OCI-LY7 (cell line): ENCODE data around the gene EMC8. TPM values are rescaled to one million over a fixed set of nuclear protein-coding genes. Genes with fewer than 3 reads are reported as not detected.

Experiments
- BruUV-seq: library from RNA; stranded (reverse); fragments of 400-500 nt; replicated peaks from 2 replicates; lab custom pipeline; 2021; lab: Mats Ljungman, UMichigan
- CTCF ChIA-PET: fragments of 300-600 bp; sonication (Branson Sonifier 250); formaldehyde crosslinking; loops from one replicate; lab custom pipeline; 2022; ENCODE audit warnings: antibody characterized with exemption; ENCODE audit not compliant: unreplicated experiment; lab: Charles Lee
- POLR2A ChIA-PET: fragments of 300-600 bp; sonication (Branson Sonifier 250); formaldehyde crosslinking; loops from one replicate; lab custom pipeline; 2022; ENCODE audit warnings: antibody characterized with exemption; lab: Charles Lee
- DNase-seq: peaks from one replicate; pipeline ENCODE4 v3.0.0-alpha.2; 2015; ENCODE audit warnings: low spot score
- H2AFZ ChIP-seq: fragments of 200-600 bp; sonication (generic), shearing (Covaris generic); 2 replicates; pipeline ENCODE4 v1.6.1; 2014; ENCODE audit warnings: mild to moderate bottlenecking, antibody characterized with exemption, low read length, moderate library complexity
- H3K27ac ChIP-seq: fragments of 200-600 bp; sonication (generic); 2 replicates; pipeline ENCODE4 v1.5.1; 2014; ENCODE audit warnings: mixed run types, low read depth, mild to moderate bottlenecking, moderate library complexity, low read length, inconsistent platforms; ENCODE audit not compliant: poor library complexity, severe bottlenecking
- H3K36me3 ChIP-seq: fragments of 200-600 bp; sonication (generic); 2 replicates; pipeline ENCODE4 v1.6.1; 2014; ENCODE audit warnings: mild to moderate bottlenecking, antibody characterized with exemption, low read length, moderate library complexity, mixed read lengths; ENCODE audit not compliant: insufficient read depth
- H3K4me1 ChIP-seq: fragments of 200-600 bp; sonication (generic); 2 replicates; pipeline ENCODE4 v1.5.1; 2014; ENCODE audit warnings: mild to moderate bottlenecking, low read length; ENCODE audit not compliant: insufficient read depth, poor library complexity, severe bottlenecking
- H3K4me2 ChIP-seq: fragments of 200-600 bp; sonication (generic); 2 replicates; pipeline ENCODE4 v1.6.1; 2014; ENCODE audit warnings: mild to moderate bottlenecking, low read length
- H3K4me3 ChIP-seq: fragments of 200-600 bp; sonication (generic); 2 replicates; pipeline ENCODE4 v1.5.1; 2014; ENCODE audit warnings: mild to moderate bottlenecking, low read depth, low read length; ENCODE audit not compliant: poor library complexity, severe bottlenecking
- H3K79me2 ChIP-seq: fragments of 200-600 bp; sonication (generic); 2 replicates; pipeline ENCODE4 v1.6.1; 2016; ENCODE audit warnings: low read depth, mild to moderate bottlenecking, low read length, moderate library complexity, mixed read lengths; ENCODE audit not compliant: insufficient read depth
- H3K9me2 ChIP-seq: fragments of 200-600 bp; sonication (generic); 2 replicates; pipeline ENCODE4 v1.6.1; 2016; ENCODE audit warnings: mild to moderate bottlenecking, low read length, mixed read lengths; ENCODE audit not compliant: insufficient read depth
- H3K9me3 ChIP-seq: fragments of 200-600 bp; sonication (generic); 2 replicates; pipeline ENCODE4 v1.6.1; 2014; ENCODE audit warnings: mild to moderate bottlenecking, mixed run types, low read length, mixed read lengths
- H4K20me1 ChIP-seq: fragments of 200-600 bp; sonication (generic); 2 replicates; pipeline ENCODE4 v1.6.1; 2014; ENCODE audit warnings: mild to moderate bottlenecking, antibody characterized with exemption, low read length, moderate library complexity, mixed read lengths; ENCODE audit not compliant: insufficient read depth
- EZH2phosphoT487 ChIP-seq: fragments of 200-600 bp; sonication (generic); IDR thresholded peaks from 2 replicates; pipeline ENCODE4 v1.6.1; 2018; ENCODE audit warnings: low read depth, borderline replicate concordance, mild to moderate bottlenecking, mixed run types, antibody characterized with exemption, low read length, moderate library complexity, mixed read lengths
- intact Hi-C: fragments of 100-400 bp; cut with micrococcal nuclease; formaldehyde crosslinking; loops from one replicate; pipeline ENCODE4 v1.10.0; 2022; ENCODE audit not compliant: unreplicated experiment
- total RNA-seq, 2 experiments: library from RNA; depleted of rRNA in 1 of 2; stranded (reverse); fragments of >200 nt in 1 of 2; shearing (Covaris generic) in 1 of 2; gene quantifications; 2 replicates each; pipeline ENCODE4 v1.2.3, GENCODE V29; 2014 to 2022
- TF ChIP-seq, protein P1 (sequence below): fragments of 200-600 bp; sonication (generic); conservative IDR thresholded peaks from 2 replicates; pipeline ENCODE4 v1.5.1; 2014; ENCODE audit warnings: mild to moderate bottlenecking, antibody characterized with exemption, low read length, moderate library complexity, mixed read lengths

EMC8 gene
- total RNA-seq, 2 experiments from 2014 or later = 47.5 to 54.0 TPM

DNA sequence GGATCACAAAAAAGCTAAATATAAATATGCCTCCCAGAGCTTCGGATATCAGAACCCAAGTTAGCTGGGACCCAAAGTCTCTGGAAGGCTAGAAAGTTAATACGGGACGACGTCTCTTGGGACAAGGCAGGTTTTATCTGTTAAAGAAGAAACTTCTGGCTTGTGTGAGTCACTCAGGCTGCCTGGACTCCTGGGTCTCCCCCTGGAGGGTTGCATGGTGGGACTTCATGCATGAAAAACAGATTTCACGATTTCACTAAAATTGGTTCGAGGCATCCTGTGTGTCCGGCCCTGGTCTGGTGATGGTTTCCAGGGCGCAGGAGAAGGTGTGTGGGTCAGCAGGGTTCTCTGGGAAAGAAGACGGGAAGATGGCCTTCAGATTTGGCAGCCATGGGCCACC lies 47.1 kb upstream of the EMC8 start:
- ChIA-PET POLR2A (no interaction called here), CTCF (no interaction called here)
- Histone ChIP-seq H3K36me3 (no peaks in the 10 kb centered on the region), H3K79me2 (no peaks in the 10 kb centered on the region), H3K4me3 (no peak overlapping the region), H3K4me2 (no peak overlapping the region), H3K4me1 (no peaks in the 10 kb centered on the region), H4K20me1 (no peaks in the 10 kb centered on the region), H2AFZ (no peak overlapping the region), H3K9me2 (no peaks in the 10 kb centered on the region), H3K9me3 (no peaks in the 10 kb centered on the region), H3K27ac (no peak overlapping the region)
- DNase-seq = no peak
- BruUV-seq = no TSS peak
- TF ChIP-seq, protein P1, sequence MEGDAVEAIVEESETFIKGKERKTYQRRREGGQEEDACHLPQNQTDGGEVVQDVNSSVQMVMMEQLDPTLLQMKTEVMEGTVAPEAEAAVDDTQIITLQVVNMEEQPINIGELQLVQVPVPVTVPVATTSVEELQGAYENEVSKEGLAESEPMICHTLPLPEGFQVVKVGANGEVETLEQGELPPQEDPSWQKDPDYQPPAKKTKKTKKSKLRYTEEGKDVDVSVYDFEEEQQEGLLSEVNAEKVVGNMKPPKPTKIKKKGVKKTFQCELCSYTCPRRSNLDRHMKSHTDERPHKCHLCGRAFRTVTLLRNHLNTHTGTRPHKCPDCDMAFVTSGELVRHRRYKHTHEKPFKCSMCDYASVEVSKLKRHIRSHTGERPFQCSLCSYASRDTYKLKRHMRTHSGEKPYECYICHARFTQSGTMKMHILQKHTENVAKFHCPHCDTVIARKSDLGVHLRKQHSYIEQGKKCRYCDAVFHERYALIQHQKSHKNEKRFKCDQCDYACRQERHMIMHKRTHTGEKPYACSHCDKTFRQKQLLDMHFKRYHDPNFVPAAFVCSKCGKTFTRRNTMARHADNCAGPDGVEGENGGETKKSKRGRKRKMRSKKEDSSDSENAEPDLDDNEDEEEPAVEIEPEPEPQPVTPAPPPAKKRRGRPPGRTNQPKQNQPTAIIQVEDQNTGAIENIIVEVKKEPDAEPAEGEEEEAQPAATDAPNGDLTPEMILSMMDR = no peak
- no peak for TF ChIP-seq EZH2phosphoT487
- intact Hi-C loops = no loop called here

DNA sequence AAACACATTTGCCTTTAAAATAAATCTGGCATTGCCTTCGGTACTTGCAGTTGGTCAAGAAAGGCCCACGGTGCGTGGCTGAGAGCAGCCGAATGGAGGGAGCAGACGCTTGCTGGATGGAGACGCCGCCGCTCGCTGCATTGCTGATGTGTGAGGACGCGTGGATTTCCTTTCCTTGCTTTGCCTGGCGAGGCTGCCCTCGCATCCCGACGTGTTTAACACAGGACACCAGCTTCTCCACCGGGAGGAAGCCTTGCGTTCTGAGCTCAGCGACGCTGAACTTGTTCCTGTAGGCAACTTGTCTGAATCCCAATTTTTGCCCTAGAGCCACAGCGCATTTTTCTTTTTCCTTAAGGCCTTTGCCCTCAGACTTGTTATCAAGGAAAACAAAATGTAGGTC lies 45.9 kb upstream of the EMC8 start:
- Histone ChIP-seq H3K9me2 (no peaks in the 10 kb centered on the region), H3K27ac (no peak overlapping the region), H3K4me3 (no peak overlapping the region), H3K9me3 (no peaks in the 10 kb centered on the region), H4K20me1 (no peaks in the 10 kb centered on the region), H3K79me2 (no peaks in the 10 kb centered on the region), H3K4me2 (no peak overlapping the region), H3K4me1 (no peaks in the 10 kb centered on the region), H2AFZ (no peak overlapping the region), H3K36me3 (no peaks in the 10 kb centered on the region)
- ChIA-PET CTCF (no interaction called here), POLR2A (no interaction called here)
- no peak for DNase-seq
- TF ChIP-seq EZH2phosphoT487 = no peak
- TF ChIP-seq, protein P1 = no peak
- intact Hi-C loops = no loop called here
- no TSS peak for BruUV-seq

DNA sequence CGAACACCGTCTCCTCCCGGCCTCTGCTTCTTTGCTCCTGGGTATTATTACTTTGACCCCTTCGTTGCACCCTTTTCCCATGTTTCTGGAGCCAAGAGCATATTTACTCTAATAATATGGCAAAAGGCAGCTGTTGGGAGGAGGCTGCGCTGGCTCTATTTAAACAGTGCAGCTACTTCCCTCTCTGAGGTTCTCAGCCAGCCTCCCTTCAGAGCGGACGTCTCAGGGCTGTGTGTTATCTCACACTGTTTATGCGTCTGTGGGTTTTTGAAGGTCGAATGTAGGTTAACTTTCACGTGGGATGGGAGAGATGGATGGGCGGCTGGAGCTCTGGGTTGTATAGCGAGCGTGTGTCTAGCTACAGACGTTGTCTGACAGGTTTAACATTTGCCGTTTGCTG lies 45.4 kb upstream of the EMC8 start:
- no peaks in the 10 kb centered on the region for H4K20me1 ChIP-seq
- no peaks in the 10 kb centered on the region for H3K79me2 ChIP-seq
- H3K4me1 ChIP-seq = no peaks in the 10 kb centered on the region
- no peak overlapping the region for H3K4me2 ChIP-seq
- H2AFZ ChIP-seq = no peak overlapping the region
- intact Hi-C loops = no loop called here
- TF ChIP-seq EZH2phosphoT487 = no peak
- TF ChIP-seq, protein P1 = no peak
- no TSS peak for BruUV-seq
- H3K27ac ChIP-seq = no peak overlapping the region
- ChIA-PET CTCF (no interaction called here), POLR2A (no interaction called here)
- H3K36me3 ChIP-seq = no peaks in the 10 kb centered on the region
- no peak for DNase-seq
- H3K9me3 ChIP-seq = no peaks in the 10 kb centered on the region
- H3K4me3 ChIP-seq = no peak overlapping the region
- H3K9me2 ChIP-seq = no peaks in the 10 kb centered on the region
